Nephron (organoid): ENCODE measurements around the gene VN1R5.

Experiments
- H3K27ac Mint-ChIP-seq, 3 experiments: 2 replicates each; pipeline ENCODE4 v1.8.0; 2020; ENCODE audit warnings: mixed read lengths in 3 of 3, mild to moderate bottlenecking in 2 of 3, moderate library complexity in 1 of 3
- H3K27me3 Mint-ChIP-seq: 2 replicates; pipeline ENCODE4 v1.8.0; 2021; ENCODE audit warnings: low read depth, mild to moderate bottlenecking, moderate library complexity, mixed read lengths
- H3K36me3 Mint-ChIP-seq: 2 replicates; pipeline ENCODE4 v1.8.0; 2020; ENCODE audit warnings: low read depth, mixed read lengths
- H3K4me1 Mint-ChIP-seq: 2 replicates; pipeline ENCODE4 v1.8.0; 2020; ENCODE audit warnings: mixed read lengths
- H3K4me3 Mint-ChIP-seq, 3 experiments: 2 replicates each; pipeline ENCODE4 v1.8.0; 2020; ENCODE audit warnings: mild to moderate bottlenecking in 3 of 3, mixed read lengths in 3 of 3, moderate library complexity in 2 of 3
- H3K9me3 Mint-ChIP-seq: 2 replicates; pipeline ENCODE4 v1.8.0; 2020; ENCODE audit warnings: mixed read lengths
- CTCF ChIP-seq, 3 experiments: fragments of 200-600 bp; sonication (generic); IDR thresholded peaks; one replicate each; pipeline ENCODE4 v1.5.0; 2021; ENCODE audit warnings: antibody characterized with exemption in 3 of 3; ENCODE audit not compliant: unreplicated experiment in 3 of 3

VN1R5 gene

GRCh38 chr1:247291161-247291560 lies 35.3 kb downstream of the VN1R5 start:
- Mint-ChIP-seq H3K27ac (no peak overlapping the region), H3K9me3 (peaks cover 30% of the 10 kb centered on the region), H3K36me3 (peaks cover 35% of the 10 kb centered on the region), H3K4me1 (no peaks in the 10 kb centered on the region), H3K4me3 (no peak overlapping the region), H3K27me3 (no peaks in the 10 kb centered on the region)
- TF ChIP-seq CTCF (IDR thresholded peaks at IDR 0.05; ENCODE audit: unreplicated experiment in 3 of 3) = no peak

- TF ChIP-seq CTCF (IDR thresholded peaks at IDR 0.05; ENCODE audit: unreplicated experiment in 3 of 3) = no peak
- Mint-ChIP-seq H3K27me3 (no peaks in the 10 kb centered on the region), H3K36me3 (peaks cover 28% of the 10 kb centered on the region), H3K27ac (no peak overlapping the region), H3K4me1 (no peaks in the 10 kb centered on the region), H3K9me3 (peaks cover 23% of the 10 kb centered on the region), H3K4me3 (no peak overlapping the region)
These were observed 36.1 kb downstream of the VN1R5 start for GRCh38 chr1:247291833-247292561.

- Mint-ChIP-seq H3K36me3 (peaks cover 24% of the 10 kb centered on the region), H3K9me3 (peaks cover 16% of the 10 kb centered on the region), H3K27ac (no peak overlapping the region), H3K4me1 (no peaks in the 10 kb centered on the region), H3K27me3 (no peaks in the 10 kb centered on the region), H3K4me3 (no peak overlapping the region)
- no peak for TF ChIP-seq CTCF (IDR thresholded peaks at IDR 0.05; ENCODE audit: unreplicated experiment in 3 of 3)
These were observed 37.2 kb downstream of the VN1R5 start for GRCh38 chr1:247293047-247293446.

- Mint-ChIP-seq H3K9me3 (peaks cover 7% of the 10 kb centered on the region), H3K4me1 (no peaks in the 10 kb centered on the region), H3K36me3 (peaks cover 22% of the 10 kb centered on the region), H3K27ac (no peak overlapping the region), H3K4me3 (no peak overlapping the region), H3K27me3 (no peaks in the 10 kb centered on the region)
- TF ChIP-seq CTCF (IDR thresholded peaks at IDR 0.05; ENCODE audit: unreplicated experiment in 3 of 3) = no peak
These were observed 38.4 kb downstream of the VN1R5 start for GRCh38 chr1:247294282-247294681.

GRCh38 chr1:247295274-247295684 lies 39.4 kb downstream of the VN1R5 start:
- no peak overlapping the region for H3K4me3 Mint-ChIP-seq
- peak overlapping the region in 1 of 3 experiments; percentile 9 for H3K27ac Mint-ChIP-seq
- peaks cover 3% of the 10 kb centered on the region for H3K9me3 Mint-ChIP-seq

More at GRCh38 chr1:247295274-247295684, 39.4 kb downstream of the VN1R5 start:
- TF ChIP-seq CTCF (IDR thresholded peaks at IDR 0.05; ENCODE audit: unreplicated experiment in 3 of 3) = no peak
- Mint-ChIP-seq H3K27me3 (no peaks in the 10 kb centered on the region), H3K36me3 (peaks cover 29% of the 10 kb centered on the region), H3K4me1 (no peaks in the 10 kb centered on the region)
